ENCODE results near the gene CCNC. TPM values are rescaled to one million over a fixed set of nuclear protein-coding genes. Genes with fewer than 3 reads are reported as not detected.
A peak's percentile ranks its signal among the peaks of the same experiment; 100 is the strongest.
"Not testable (repeated sequence)": the region's sequence is repeated elsewhere in the genome, so short reads cannot be mapped to it uniquely, and the experiment has no call there.

The CCNC gene
- total RNA-seq, 4 donors from 2014 or later: 35.6 to 69.4 (median 67.1) TPM

DNA sequence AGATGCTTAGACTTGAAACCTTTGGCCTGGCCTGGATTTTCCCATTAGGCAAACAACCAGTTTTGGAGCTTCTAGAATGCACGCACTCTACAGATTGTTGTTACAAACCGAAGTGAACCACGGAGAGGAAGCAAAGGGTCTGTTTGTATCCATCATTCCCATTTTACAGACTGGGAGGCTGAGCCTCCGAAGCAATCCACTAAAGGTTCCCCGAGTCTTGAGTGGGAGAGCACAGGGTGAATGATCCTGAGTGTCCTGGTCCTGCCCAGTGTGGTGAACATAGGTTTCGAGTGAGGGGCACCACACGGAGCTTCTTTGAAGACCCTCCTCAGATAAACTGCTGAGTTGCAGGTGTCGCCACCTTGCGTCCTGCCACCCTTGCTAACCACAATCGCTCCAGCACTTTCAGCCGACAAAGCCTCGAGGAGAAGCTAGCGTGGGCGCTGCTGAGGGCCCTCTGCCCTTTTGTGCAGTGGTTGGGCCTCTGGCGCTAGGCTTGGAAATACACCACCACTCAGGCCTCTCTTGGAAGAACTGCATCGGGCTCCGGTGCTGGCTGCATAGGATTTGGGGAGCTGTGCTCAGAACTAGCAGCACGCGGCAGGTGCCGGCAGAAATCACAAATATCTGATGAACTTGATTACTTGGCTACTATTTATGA, 36.7 kb upstream of the CCNC start:
- 27 to 33% methylated on average over 10 to 14 of the region's 20 CpGs for WGBS, 2 donors
- DNase-seq: no peak

DNA sequence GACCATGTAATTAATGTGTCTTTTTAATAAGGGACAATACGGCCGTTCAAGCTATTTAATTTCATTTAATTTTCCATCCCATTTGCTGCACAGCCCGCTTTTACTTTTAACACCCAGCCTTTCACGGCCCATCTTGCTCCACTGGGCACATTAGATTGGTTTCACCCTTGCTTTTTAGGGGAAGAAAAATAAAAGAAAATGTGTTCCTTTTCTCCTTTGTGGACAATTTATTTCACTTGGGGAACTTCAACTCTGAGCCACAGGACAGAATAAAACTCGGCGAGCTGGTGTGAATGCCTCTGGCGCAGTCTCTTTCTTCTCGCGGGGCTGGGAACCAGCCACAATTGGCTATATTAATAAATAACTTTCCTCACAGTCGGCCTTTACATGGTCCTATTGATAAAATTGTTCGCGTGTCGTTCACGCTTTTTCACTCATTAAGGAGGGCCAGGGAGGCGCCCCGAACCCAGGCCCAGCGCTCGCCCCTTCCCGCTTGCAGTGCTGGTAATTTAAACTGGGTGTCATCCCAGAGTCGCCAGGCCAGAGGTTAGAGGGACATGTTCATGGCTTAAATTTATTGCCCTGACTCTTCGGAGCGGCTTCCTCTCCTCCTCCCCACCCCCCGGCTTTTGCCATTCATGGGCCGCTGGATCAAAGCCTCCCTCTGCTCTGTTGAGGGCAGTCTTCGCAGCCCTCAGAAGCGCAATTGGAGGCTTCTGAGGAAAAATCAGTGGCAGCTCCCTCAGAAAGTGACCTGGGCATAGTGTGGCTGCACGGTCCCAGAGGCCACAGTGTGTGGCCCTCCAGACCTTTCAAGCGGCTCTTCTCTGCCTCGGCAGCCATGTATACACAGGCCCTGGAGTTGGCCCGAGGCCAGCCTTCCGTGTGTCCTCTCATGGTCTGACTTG, 36.0 kb upstream of the CCNC start:
- intact Hi-C loops (cut with DNase I): no loop called here
- Histone ChIP-seq H3K4me1 (peaks cover 12 to 53% (median 17%) of the 10 kb centered on the region in 3 donors), H3K27ac (no peak overlapping the region), H3K36me3 (no peaks in the 10 kb centered on the region), H3K4me3 (peak overlapping the region in 2 of 4 donors; percentile 43 to 55), H3K9me3 (no peaks in the 10 kb centered on the region), H3K27me3 (peaks cover 44 to 100% (median 74%) of the 10 kb centered on the region in 4 donors)
- DNase-seq: no peak
- 13 to 15% methylated on average over 21 to 27 of the region's 31 CpGs for WGBS, 2 donors
- TF ChIP-seq, protein P1, sequence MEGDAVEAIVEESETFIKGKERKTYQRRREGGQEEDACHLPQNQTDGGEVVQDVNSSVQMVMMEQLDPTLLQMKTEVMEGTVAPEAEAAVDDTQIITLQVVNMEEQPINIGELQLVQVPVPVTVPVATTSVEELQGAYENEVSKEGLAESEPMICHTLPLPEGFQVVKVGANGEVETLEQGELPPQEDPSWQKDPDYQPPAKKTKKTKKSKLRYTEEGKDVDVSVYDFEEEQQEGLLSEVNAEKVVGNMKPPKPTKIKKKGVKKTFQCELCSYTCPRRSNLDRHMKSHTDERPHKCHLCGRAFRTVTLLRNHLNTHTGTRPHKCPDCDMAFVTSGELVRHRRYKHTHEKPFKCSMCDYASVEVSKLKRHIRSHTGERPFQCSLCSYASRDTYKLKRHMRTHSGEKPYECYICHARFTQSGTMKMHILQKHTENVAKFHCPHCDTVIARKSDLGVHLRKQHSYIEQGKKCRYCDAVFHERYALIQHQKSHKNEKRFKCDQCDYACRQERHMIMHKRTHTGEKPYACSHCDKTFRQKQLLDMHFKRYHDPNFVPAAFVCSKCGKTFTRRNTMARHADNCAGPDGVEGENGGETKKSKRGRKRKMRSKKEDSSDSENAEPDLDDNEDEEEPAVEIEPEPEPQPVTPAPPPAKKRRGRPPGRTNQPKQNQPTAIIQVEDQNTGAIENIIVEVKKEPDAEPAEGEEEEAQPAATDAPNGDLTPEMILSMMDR (IDR thresholded peaks at IDR 0.05): no peak
- TF ChIP-seq POLR2A (IDR thresholded peaks at IDR 0.05): no peak

More for the DNA sequence above, 36.7 kb upstream of the CCNC start:
- intact Hi-C loops (cut with DNase I): no loop called here
- no peak for TF ChIP-seq POLR2A (IDR thresholded peaks at IDR 0.05)
- TF ChIP-seq, protein P1 (IDR thresholded peaks at IDR 0.05): no peak
- peaks cover 12 to 53% (median 17%) of the 10 kb centered on the region in 3 donors for H3K4me1 ChIP-seq
- H3K36me3 ChIP-seq: no peaks in the 10 kb centered on the region
- H3K9me3 ChIP-seq: no peaks in the 10 kb centered on the region
- H3K4me3 ChIP-seq: no peak overlapping the region
- H3K27ac ChIP-seq: no peak overlapping the region
- peaks cover 44 to 100% (median 80%) of the 10 kb centered on the region in 4 donors for H3K27me3 ChIP-seq

DNA sequence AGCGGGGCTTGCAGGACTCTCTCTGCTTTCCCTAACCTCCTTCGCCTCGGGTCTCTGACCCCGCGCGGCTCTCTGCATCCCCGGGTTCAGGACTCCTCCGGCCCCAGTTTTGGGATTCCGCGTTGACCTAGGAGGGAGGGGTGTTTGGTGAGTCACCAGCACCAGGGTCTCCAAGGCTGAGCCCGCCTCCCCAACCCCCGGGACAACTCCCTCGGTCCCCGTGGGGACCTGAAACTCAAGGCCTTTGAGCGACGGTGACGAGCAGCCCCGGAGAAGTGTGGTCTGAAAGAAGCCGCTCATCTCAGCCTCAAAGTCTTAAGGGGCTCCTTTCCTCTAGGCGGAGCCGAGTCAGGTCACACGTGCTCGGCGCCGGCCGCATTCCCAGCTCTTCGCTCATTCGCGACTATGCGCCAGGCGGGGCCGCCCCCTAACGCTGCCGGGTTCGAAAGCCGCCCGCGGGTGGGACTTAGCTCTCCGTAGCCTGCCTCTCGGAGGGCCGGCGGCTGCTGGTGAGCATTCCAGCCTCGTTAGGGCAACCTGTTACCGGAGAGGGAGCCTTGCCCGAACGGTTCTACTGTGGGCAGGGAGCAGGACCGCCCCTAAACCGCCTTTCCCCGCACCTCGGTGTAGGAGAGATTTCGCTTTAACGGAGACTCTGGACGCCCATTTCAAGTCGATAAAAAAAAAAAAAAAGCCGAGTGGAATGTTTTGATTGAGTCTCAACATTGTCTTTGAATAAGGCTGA, 35.1 kb upstream of the CCNC start:
- Histone ChIP-seq H3K27me3 (peaks cover 43 to 100% (median 69%) of the 10 kb centered on the region in 4 donors), H3K36me3 (no peaks in the 10 kb centered on the region), H3K9me3 (no peaks in the 10 kb centered on the region), H3K27ac (no peak overlapping the region), H3K4me3 (peak overlapping the region; percentile 11 to 55 (median 36)), H3K4me1 (peaks cover 12 to 53% (median 17%) of the 10 kb centered on the region in 3 donors)
- 5% methylated on average over 16 to 26 of the region's 55 CpGs for WGBS, 2 donors
- no peak for DNase-seq
- no peak for TF ChIP-seq POLR2A (IDR thresholded peaks at IDR 0.05)
- TF ChIP-seq, protein P1 (IDR thresholded peaks at IDR 0.05): no peak
- intact Hi-C loops (cut with DNase I): no loop called here

DNA sequence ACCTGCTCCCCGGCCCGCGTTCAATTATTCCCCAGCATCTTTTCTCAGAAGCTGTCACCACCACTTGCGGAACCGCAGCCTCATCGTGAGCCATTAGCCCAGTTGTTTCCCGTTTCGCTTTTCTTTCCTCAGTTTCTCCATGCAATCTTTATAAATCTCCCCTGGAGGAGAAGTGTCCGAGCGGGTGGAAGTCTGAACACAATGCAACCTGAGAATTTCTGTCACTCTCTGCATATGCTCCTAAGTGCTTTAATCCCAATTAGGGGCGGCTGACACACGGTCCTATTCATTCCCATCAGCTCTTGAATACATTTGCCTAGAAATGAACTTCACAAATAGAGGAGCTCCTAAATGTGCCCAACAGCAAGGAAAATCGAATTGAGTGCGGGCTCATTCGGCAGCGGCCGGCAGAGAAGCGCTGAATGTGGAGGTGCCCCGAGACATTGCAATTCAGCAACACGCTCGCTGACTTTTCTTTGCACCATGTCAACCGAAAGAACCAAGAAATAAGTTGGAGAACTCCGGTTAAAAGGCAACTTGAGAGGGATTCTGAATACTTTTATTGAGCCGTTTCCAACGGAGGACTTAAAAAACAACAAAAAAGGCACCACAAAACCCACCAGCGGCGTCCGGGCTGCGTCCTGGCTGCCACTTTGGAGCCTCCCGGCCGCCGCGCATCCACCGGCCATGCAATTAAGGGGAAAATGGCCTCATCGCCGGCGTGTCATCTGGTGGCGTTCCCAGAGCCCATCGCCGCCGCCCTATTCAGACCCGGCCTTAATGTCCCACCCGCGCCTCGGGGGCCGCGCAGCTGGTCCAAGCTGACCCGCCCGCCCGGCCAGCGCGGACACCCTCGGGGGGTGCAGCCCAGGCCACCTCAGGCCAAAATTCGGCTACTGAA, 34.3 kb upstream of the CCNC start:
- Histone ChIP-seq H3K27ac (no peak overlapping the region), H3K36me3 (no peaks in the 10 kb centered on the region), H3K4me3 (peak overlapping the region in 3 of 4 donors; percentile 29 to 55 (median 43)), H3K4me1 (peaks cover 12 to 48% (median 17%) of the 10 kb centered on the region in 3 donors), H3K27me3 (peaks cover 35 to 100% (median 63%) of the 10 kb centered on the region in 4 donors), H3K9me3 (no peaks in the 10 kb centered on the region)
- no peak for DNase-seq
- 10 to 16% methylated on average over 34 to 36 of the region's 54 CpGs for WGBS, 2 donors
- TF ChIP-seq, protein P1 (IDR thresholded peaks at IDR 0.05): no peak
- TF ChIP-seq POLR2A (IDR thresholded peaks at IDR 0.05): no peak
- intact Hi-C loops (cut with DNase I): no loop called here

DNA sequence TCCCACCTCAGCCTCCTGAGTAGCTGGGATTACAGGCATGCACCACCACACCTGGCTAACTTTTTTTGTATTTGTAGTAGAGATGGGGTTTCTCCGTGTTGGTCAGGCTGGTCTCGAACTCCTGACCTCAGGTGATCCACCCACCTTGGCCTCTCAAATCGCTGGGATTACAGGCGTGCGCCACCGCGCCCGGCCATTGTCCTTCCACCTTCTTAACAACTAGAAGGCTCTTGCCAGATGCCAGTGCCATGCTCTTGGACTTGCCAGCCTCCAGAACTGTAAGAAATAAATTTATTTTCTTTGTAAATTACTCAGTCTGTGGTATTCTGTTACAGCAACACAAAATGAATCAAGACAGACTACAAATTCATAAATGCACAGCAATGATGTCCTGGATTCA, 26.2 kb upstream of the CCNC start:
- intact Hi-C loops (cut with DNase I); H3K9me3 ChIP-seq; H3K36me3 ChIP-seq; H3K4me3 ChIP-seq; DNase-seq; H3K27ac ChIP-seq: not testable (repeated sequence)
- H3K27me3 ChIP-seq: peaks cover 11 to 100% (median 43%) of the 10 kb centered on the region in 4 donors
- 82 to 84% methylated on average over 8 of the region's 8 CpGs for WGBS, 2 donors
- peaks cover 9 to 15% (median 9%) of the 10 kb centered on the region in 3 donors for H3K4me1 ChIP-seq
